SH-SY5Y (cell line): ENCODE measurements around the gene HTRA3.

ENCODE experiments used
- GATA2 ChIP-seq: IDR thresholded peaks from 2 replicates; pipeline ENCODE4 v1.6.1; 2011; ENCODE audit warnings: mild to moderate bottlenecking, low read depth, low read length
- GATA3 ChIP-seq: IDR thresholded peaks from 2 replicates; pipeline ENCODE4 v1.6.1; 2011; ENCODE audit warnings: low read depth, mild to moderate bottlenecking, low read length, moderate library complexity

HTRA3 gene

DNA sequence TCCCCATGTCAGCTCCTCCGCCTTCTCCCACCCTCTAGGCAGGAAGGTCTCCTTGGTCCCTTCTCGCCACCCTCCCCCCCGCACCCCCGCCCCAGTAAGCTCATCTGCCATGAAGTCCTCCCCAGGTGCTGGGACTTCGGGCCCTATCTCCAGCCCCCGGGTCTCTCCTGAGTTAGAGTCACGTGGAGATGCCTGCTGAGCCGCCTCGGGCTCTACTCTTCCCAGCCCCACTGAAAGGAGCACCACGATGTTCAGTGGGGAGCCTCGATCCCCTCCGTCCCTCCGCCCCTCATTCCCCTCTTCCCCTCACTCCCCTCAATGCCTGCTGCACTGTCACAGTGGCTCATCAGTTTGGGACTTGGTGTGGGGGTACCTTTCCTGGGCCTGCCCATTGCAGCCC is 3.9 kb downstream of the HTRA3 start:
- TF ChIP-seq GATA2 = no peak
- TF ChIP-seq GATA3 = no peak

DNA sequence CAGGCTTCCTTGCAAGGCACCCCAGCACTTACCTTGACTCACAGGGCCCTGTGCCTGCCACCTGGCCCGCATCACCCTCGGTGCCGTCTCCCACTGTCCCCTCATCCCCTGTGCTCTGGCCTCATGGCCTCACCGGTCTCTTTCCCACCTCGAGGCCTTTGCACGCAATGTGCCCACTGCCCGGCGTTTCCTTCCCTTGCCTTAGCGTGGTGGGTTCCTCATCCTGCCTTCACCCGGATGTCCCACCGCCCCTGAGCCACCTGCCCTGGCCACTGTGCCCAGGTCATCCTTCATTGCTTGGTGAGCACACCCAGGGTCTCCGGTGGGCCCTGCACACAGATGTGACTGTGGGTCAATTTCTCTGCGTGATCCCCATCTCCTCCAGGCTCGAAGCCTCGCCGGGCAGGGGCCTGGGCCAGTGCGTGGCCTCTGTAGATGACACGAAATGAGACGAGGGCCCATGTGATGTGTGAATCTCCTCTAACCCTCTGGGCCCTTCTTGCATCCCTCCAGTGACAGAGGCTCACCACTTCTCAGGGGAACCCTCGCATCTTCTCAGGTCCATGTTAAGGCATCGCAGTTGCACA is 4.6 kb downstream of the HTRA3 start:
- TF ChIP-seq GATA2 (no peak), GATA3 (no peak)

DNA sequence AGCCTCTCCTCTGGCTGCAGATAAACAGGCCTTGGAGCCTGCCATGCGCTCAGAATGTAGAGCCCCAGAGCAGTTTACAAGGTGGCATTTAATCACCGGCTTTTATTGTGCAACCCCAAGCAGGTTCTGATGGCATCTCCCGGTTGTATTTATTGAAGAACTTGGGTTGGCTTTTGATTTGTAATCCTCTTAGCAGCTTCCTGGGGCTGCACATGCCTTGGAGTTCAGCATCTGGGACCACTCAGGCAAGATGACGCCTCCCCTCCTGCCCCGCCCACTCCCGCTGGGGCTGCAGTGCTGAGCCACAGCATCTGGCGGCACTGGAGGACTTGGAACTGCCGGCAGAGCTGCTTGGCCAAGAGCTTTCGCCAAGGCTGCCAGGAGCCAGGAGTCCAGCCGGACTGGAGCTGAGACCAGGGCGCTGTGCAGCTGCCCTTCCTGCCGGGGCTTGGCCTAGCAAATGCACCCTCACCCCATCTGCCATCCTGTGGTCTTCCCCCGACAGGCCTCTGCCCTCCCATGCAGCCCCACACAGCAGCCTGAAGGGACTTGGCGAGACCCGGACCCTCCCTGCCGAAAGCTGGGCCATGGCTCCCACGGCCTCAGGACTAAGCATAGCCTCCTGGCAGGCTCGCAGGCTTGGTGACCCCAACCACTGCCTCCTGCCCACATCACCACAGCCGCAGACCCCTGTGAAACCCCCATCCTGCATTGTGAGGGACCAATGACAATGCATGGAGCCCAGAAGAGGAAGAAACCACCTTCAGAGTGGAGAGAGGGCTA is 5.4 kb downstream of the HTRA3 start:
- TF ChIP-seq GATA2 (no peak), GATA3 (no peak)

DNA sequence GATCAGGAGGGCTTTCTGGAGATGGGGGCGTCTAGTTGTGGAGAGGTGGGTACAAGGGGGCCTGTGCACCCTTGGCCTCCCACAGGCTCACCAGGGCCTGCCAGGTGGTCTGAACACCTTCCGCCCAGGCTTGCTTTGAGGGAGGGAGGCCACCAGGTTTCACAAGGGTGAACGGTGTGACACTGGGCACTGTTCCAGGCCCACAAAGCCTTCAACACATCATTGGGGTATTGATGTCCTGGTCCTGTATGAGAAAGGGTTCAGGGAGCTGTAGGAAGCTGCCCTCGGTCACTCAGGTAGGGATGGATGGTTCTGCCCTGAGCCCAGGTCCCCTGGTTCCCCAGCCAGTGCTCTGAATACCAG is 6.0 kb downstream of the HTRA3 start:
- TF ChIP-seq GATA2 (no peak), GATA3 (no peak)

DNA sequence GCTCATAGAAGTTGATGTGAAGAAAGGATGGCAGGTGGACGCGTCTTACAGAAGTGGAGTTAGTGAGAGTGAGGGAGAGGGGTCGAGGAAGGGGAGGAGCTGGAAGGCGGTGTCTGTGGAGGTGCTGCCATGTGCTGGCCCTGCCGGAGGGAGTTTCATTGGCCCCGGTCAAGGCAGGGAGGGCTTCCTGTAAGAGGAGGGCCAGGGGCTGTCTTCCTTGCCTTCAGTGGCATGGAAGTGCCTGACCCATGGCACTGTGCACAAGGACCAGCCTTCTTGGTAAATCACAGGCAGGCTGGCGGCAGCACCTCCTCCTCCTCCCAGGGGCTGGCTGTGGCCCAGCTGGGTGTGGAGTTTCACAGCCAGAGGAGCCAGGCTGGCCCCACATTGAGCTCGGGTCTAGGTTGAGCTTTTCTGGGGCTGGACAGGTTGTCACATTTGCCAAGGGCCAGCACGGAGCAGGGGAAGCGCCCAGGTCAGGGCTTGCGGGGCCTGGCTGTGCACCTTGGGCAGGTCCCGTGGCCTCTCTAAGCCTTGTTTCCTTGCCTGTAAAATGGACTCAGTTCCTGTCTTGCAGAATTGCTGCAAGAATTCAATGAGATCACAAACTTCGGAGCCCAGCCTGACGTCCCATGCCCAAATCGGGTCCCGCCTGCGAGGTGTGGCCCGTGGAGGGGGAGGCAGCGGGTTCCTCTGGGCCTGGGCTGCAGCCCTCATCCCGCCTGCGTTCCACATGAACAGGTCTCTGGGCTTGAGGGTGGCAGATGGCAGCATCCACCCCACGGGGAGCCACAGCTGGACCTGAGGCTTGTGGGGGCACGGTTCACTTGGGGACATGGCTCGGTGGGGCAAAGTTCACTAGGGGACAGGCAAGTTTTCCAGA is 7.0 kb downstream of the HTRA3 start:
- TF ChIP-seq GATA2 (no peak), GATA3 (no peak)

DNA sequence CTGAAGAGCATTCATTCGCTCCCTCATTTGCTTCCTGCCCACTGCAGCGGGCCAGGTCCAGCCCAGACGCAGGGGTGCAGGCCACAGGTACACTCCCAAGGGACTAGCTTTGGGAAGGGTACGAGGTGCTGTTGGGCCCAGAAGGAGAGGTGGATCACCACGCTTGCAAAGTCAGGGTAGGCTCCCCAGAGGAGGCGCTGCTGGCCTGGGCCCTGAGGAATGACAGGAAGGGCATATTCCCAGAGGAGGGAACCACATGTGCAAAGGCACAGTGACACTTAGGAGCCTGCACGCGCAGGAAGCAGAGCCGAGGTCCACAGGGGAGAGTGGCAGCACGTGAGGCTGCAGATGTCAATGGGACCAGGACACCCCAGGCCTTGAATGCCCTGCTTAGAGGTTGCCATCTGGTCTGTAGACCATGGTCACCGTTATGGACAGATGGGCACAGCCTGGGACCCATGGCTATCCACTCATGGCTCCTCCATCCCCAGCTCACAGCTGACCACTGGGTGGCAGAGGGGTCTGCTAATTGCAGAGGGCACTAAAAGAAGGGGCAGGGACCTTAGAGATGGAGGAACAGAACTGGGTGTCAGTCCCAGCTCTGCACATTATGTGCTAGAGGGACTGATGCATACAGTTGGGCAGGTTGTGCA is 7.9 kb downstream of the HTRA3 start:
- TF ChIP-seq GATA2 (no peak), GATA3 (no peak)

DNA sequence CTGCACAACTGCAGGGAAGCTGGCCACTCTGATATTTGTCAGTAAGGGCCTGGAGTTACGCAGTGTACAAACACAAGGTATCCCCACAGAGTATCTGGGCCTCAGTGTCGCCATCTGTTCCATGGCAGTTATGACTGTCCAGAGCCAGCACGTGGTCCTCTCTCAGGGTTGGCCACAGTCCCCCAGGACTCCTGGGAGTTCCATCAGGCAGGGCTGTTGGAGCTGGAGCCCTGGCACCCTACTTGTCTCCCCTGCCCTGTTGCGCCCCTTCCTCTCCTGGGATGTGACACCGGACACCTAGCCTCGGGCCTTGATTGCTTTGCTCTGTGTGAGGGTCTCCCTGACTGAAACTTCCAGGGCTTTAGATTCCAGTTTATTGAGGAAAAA is 8.4 kb downstream of the HTRA3 start:
- TF ChIP-seq GATA3 (no peak), GATA2 (no peak)

DNA sequence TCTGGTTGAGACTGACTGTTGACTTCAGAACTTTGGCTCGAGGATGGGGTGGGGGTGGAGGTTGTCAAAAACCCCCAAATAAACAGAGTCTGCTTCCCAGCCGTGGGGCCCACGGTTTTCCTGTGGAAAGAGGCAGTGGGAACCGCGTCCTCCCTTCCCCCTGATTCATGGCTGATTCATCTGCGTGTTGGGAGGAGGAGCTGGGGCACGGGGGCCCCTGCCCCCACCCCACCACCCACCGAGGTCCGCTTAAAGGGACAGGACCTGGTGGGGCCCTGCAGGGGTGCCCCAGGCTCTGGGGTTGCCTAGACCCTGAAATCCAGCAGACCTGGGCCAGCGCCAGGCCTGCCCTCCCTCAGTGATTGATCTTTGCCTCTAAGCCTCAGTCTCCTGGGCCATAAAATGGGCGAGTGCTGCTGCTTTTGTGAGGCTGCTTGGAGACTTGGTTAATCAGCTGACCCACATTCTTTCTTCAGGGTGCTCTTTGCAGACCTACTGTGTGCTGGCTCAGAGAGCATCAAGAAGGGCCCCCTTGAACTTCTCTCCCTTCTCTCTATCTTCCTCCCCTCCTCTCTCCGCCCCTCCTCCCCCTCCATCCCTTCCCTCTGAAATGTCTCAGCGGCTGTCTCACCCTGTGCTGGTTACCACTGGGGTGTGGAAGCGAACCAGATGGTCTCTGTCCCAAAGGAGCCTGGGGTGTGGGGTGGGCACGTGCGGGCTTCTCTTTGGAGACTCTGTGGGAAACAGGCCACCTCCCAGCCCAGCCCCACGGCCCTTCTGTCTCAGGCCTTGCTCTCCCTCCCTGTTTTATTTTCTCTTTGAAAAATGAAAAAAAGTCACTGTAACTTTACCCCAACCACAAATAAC is 9.1 kb downstream of the HTRA3 start:
- no peak for TF ChIP-seq GATA2
- no peak for TF ChIP-seq GATA3

DNA sequence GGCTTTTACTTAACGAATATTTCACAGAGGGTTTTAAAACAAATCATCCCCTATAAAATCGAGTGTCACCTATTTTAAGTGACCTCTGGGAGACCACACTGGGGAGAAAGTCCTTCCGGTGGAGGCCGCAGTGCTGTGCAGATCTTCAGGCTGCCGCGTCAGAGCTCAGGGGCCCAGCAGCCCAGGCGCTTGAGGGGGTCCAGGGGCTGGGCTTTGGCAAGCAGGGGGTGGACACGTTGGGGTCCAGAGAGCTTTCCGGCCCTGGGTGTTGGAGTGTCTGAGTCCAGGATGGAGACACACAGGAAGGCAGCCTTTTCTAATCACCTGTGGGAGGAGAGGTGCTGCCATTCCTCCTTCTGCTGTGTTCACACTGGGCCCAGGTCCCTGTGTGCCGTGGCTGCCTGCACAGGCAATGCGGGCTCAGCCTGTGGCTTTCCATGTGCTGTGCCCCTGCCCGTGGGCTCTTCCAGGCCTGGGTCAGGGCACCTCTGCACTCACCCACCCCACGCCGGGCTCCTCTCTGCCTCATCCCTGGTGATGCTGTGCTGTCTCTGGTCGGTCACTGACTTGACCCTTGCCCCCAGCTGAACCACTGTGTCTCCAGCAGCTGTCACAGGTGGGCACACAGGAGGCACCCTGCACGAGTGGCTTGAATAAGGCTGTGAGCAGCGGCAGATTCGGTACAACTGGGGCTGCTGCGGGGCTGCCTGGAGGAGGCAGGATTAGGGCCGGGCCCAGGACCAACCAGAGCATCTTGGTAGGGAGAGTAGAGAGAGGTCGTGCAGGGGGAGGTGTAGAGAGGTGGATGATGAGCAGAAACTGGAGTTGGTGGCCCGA is 10.0 kb downstream of the HTRA3 start:
- no peak for TF ChIP-seq GATA3
- no peak for TF ChIP-seq GATA2

DNA sequence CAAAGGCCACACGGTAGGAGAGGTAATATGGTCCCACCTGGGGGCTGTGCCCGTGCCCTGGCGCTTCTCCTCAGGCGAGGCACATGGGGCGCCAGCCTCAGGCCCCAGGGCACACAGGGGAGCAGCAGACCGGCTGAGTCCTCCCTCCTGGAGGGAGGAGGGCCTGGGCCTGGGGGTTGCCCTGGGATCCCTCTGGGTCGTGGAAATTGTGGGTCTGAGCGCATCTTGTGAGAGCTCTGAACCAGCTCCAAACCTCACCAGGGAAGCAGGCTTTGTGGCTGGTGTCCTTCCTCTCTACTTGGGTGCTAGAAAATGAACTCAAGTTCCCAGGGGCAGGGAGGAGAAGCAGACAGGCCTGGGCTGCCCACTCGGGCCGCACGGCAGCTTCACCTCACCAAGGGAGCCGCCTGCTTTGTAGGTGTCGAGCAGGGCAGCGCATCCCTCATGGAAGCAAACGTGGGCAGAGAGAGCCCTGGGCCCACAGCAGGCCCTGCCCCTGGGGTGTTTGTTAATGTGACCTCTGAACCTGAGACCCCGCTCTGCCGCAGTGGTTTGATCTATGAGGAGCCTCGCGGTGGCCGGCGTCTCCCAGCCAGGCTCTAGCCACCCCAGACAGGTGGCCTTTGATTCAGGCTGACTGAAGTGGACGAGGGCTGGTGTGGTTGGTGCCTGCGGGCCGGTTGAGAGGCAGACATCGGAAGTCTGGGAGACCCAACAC is 10.8 kb downstream of the HTRA3 start:
- TF ChIP-seq GATA2 = no peak
- TF ChIP-seq GATA3 = no peak

DNA sequence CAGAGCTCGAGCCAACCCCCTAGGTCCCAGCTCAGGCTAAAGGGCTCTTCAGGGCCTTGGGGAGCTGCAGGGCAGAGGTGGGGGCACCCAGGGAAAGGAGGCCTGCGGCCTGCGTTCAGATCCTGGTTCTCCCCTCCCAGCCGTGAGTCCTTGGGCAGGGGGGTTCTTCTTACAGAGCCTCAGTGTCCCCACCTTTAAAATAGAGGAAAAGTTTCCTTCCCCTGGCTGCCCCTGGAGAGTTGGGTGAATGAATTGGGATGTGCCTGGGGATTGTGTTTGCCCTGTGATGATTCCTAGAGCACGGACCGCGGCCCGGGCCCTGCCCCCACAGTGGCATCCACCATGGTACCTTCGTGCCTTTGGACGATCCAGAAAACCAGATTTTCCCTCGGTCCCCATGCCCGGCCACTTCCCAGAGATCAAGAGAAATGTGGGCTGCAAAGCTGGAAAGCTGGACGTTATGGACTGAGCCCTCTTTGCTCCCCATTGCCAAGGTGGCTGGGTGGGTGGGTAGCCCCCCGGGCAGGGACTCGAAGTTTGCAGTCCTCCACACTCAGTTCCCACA is 11.4 kb downstream of the HTRA3 start:
- TF ChIP-seq GATA3 (no peak), GATA2 (no peak)
